Erythroblast (primary cell): ENCODE data around the gene RAB6B.
A peak's percentile ranks its signal among the peaks of the same experiment; 100 is the strongest.

ENCODE experiments used
- DNase-seq, 2 experiments: peaks; one replicate each; lab custom pipeline; 2025; lab: John Stamatoyannopoulos, UW
- GATA1 ChIP-seq: IDR thresholded peaks from 2 replicates; pipeline ENCODE4 v1.6.1; 2011; ENCODE audit warnings: low read depth, mild to moderate bottlenecking, control low read depth, low read length, moderate library complexity
- POLR2A ChIP-seq: IDR thresholded peaks from 2 replicates; pipeline ENCODE4 v1.6.1; 2011; ENCODE audit warnings: mild to moderate bottlenecking, low read length

RAB6B gene

GRCh38 chr3:133884887-133885711 is 10.6 kb downstream of the RAB6B start:
- DNase-seq: no peak
- TF ChIP-seq GATA1 (no peak), POLR2A (no peak)

GRCh38 chr3:133884054-133884886 is 11.4 kb downstream of the RAB6B start:
- no peak for DNase-seq
- TF ChIP-seq POLR2A (no peak), GATA1 (no peak)

- peak; percentile 13 to 20 for DNase-seq
- TF ChIP-seq GATA1 (no peak), POLR2A (peak; percentile 53)
Measured at GRCh38 chr3:133883641-133884040, 12.0 kb downstream of the RAB6B start.

- no peak for DNase-seq
- no peak for TF ChIP-seq GATA1
- no peak for TF ChIP-seq POLR2A
Measured at GRCh38 chr3:133882986-133883586, 12.6 kb downstream of the RAB6B start.

GRCh38 chr3:133881939-133882825 is 13.5 kb downstream of the RAB6B start:
- no peak for DNase-seq
- TF ChIP-seq POLR2A (no peak), GATA1 (no peak)

- TF ChIP-seq GATA1 (no peak), POLR2A (no peak)
- no peak for DNase-seq
Measured at GRCh38 chr3:133881492-133881891, 14.2 kb downstream of the RAB6B start.

- no peak for DNase-seq
- no peak for TF ChIP-seq GATA1
- TF ChIP-seq POLR2A: no peak
Measured at GRCh38 chr3:133880886-133881455, 14.7 kb downstream of the RAB6B start.

- TF ChIP-seq GATA1 (no peak), POLR2A (no peak)
- DNase-seq: no peak
Measured at GRCh38 chr3:133880287-133880686, 15.4 kb downstream of the RAB6B start.

GRCh38 chr3:133878518-133878917 is 17.2 kb downstream of the RAB6B start:
- DNase-seq: no peak
- TF ChIP-seq POLR2A (no peak), GATA1 (no peak)

GRCh38 chr3:133877221-133877620 is 18.5 kb downstream of the RAB6B start:
- TF ChIP-seq GATA1: no peak
- TF ChIP-seq POLR2A: no peak
- DNase-seq: no peak

- TF ChIP-seq GATA1 (no peak), POLR2A (no peak)
- DNase-seq: no peak
Measured at GRCh38 chr3:133874761-133875438, 20.8 kb downstream of the RAB6B start.

GRCh38 chr3:133874344-133874743 is 21.3 kb downstream of the RAB6B start:
- DNase-seq: no peak
- TF ChIP-seq GATA1: no peak
